ENCODE results near the gene ACR. TPM values are rescaled to one million over a fixed set of nuclear protein-coding genes. Genes with fewer than 3 reads are reported as not detected.

ACR gene
- total RNA-seq, 1 donor, result 1.4 TPM

DNA sequence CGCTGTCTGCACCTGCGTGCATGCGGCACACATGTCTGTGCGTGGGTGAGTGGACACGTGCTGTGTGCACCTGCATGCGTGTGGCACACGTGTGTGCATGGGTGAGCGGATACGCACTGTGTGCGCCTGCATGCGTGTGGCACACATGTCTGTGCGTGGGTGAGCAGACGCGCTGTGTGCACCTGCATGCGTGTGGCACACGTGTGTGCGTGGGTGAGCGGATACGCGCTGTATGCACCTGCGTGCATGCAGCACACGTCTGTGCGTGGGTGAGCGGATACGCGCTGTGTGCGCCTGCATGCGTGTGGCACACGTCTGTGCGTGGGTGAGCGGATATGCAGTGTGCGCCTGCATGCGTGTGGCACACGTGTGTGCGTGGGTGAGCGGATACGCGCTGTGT lies 27.1 kb upstream of the ACR start:
- TF ChIP-seq, protein P1, sequence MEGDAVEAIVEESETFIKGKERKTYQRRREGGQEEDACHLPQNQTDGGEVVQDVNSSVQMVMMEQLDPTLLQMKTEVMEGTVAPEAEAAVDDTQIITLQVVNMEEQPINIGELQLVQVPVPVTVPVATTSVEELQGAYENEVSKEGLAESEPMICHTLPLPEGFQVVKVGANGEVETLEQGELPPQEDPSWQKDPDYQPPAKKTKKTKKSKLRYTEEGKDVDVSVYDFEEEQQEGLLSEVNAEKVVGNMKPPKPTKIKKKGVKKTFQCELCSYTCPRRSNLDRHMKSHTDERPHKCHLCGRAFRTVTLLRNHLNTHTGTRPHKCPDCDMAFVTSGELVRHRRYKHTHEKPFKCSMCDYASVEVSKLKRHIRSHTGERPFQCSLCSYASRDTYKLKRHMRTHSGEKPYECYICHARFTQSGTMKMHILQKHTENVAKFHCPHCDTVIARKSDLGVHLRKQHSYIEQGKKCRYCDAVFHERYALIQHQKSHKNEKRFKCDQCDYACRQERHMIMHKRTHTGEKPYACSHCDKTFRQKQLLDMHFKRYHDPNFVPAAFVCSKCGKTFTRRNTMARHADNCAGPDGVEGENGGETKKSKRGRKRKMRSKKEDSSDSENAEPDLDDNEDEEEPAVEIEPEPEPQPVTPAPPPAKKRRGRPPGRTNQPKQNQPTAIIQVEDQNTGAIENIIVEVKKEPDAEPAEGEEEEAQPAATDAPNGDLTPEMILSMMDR (IDR thresholded peaks at IDR 0.05; ENCODE audit: extremely low read depth, low read depth, low read length), result no peak
- H3K4me2 ChIP-seq (ENCODE audit: insufficient read depth, low read length), result no peak overlapping the region
- no peak overlapping the region for H3K4me3 ChIP-seq (ENCODE audit: insufficient read depth, low read length)
- H3K9me3 ChIP-seq (ENCODE audit: low read depth, low read length), result no peaks in the 10 kb centered on the region
- no peak overlapping the region for H3K27ac ChIP-seq (ENCODE audit: low read depth, low read length)
- H3K79me2 ChIP-seq (ENCODE audit: insufficient read depth, low read length), result no peaks in the 10 kb centered on the region
- H3K36me3 ChIP-seq (ENCODE audit: insufficient read depth, low read length), result no peaks in the 10 kb centered on the region
- H4K20me1 ChIP-seq (ENCODE audit: insufficient read depth, low read length), result no peaks in the 10 kb centered on the region
- H2AFZ ChIP-seq (ENCODE audit: low read length), result no peak overlapping the region
- H3K4me1 ChIP-seq (ENCODE audit: insufficient read depth, low read length), result no peaks in the 10 kb centered on the region
- no peaks in the 10 kb centered on the region for H3K27me3 ChIP-seq (ENCODE audit: insufficient read depth, low read length)
- no peak for DNase-seq (ENCODE audit: insufficient read length, low spot score, missing footprints)

DNA sequence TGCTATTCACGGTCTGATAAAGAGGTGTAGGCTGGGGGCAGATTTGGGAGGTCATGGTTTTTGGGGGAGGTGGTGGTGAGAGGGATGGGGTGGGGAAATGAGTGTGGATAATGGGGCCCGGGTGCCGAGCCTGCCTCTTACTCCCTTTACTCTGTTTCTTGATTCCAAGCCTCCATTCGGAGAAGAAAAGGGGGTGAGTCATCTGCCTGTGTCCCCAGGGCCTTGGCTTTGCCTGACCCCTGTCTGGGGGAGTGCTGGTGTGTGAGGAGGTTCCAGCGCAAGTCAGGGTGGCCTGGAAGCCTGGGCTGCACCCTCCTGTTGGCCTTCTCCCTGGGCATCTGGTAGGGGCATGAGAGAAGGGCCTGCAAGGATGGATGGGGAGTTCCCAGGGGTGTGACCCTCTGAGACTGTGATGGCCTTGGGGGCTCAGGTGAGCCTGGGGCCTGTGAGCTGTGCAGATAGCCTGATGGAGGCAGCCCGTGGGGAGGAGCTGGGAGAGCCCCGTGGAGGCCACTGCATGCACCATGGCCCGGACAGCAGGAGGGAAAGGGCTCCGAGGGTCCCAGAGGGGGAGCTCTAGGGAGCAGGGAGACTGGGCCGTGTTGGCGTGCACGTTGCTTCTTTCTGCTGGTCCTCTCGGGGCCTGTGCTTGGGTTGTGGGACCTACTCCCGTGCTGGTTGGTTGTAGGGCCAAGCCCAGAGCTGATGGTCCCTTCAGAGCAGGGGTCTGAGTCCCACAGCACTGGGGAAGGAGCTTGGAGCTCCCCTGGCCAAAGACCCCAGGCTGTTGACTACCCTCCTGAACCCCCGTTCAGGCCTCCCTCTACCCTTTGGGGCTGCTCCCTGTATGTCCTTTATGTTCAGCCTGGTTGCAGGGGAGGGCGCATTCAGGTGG lies 26.3 kb upstream of the ACR start:
- no peak overlapping the region for H3K4me2 ChIP-seq (ENCODE audit: insufficient read depth, low read length)
- H2AFZ ChIP-seq (ENCODE audit: low read length), result no peak overlapping the region
- H3K4me1 ChIP-seq (ENCODE audit: insufficient read depth, low read length), result no peaks in the 10 kb centered on the region
- no peak overlapping the region for H3K27ac ChIP-seq (ENCODE audit: low read depth, low read length)
- no peaks in the 10 kb centered on the region for H3K9me3 ChIP-seq (ENCODE audit: low read depth, low read length)
- no peaks in the 10 kb centered on the region for H3K79me2 ChIP-seq (ENCODE audit: insufficient read depth, low read length)
- peak; percentile 95 for DNase-seq (ENCODE audit: insufficient read length, low spot score, missing footprints)
- no peaks in the 10 kb centered on the region for H4K20me1 ChIP-seq (ENCODE audit: insufficient read depth, low read length)
- no peaks in the 10 kb centered on the region for H3K36me3 ChIP-seq (ENCODE audit: insufficient read depth, low read length)
- no peak overlapping the region for H3K4me3 ChIP-seq (ENCODE audit: insufficient read depth, low read length)
- no peaks in the 10 kb centered on the region for H3K27me3 ChIP-seq (ENCODE audit: insufficient read depth, low read length)
- TF ChIP-seq, protein P1 (IDR thresholded peaks at IDR 0.05; ENCODE audit: extremely low read depth, low read depth, low read length), result no peak

DNA sequence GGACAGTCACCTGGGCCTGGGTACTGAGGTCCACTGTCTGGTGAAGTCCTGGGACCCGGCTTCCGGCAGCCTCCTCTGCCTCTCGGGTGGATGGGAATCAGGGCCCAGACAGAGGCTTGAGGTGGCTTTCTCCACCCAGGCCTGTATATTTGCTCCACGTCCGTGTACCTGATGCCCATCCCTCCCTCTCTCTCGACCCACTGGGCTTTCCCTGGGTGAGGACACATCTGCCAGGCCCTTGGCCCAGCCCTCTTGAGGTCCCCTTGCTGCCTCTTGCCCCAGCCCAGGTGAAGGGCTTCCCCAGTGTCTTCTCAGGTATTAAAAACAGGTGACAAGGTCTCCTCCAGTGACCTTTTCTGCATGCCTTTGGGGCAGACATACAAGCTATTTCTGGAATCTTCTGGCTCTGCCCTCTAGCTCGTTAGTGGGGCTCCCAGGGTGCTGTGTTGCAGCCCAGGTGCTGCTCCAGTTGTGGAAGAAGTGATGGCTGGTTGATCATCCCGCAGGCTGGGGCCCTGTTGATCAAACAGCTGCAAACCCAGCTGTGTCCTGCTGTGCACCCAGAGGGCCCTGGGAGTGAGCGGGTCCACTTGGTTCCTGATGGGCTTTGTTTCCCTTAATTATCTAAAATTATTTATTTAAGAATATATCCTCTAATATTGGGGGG lies 25.5 kb upstream of the ACR start:
- H4K20me1 ChIP-seq (ENCODE audit: insufficient read depth, low read length), result no peaks in the 10 kb centered on the region
- no peaks in the 10 kb centered on the region for H3K36me3 ChIP-seq (ENCODE audit: insufficient read depth, low read length)
- H3K27me3 ChIP-seq (ENCODE audit: insufficient read depth, low read length), result no peaks in the 10 kb centered on the region
- no peak overlapping the region for H3K4me3 ChIP-seq (ENCODE audit: insufficient read depth, low read length)
- no peak overlapping the region for H3K4me2 ChIP-seq (ENCODE audit: insufficient read depth, low read length)
- H2AFZ ChIP-seq (ENCODE audit: low read length), result no peak overlapping the region
- no peaks in the 10 kb centered on the region for H3K4me1 ChIP-seq (ENCODE audit: insufficient read depth, low read length)
- TF ChIP-seq, protein P1 (IDR thresholded peaks at IDR 0.05; ENCODE audit: extremely low read depth, low read depth, low read length), result no peak
- H3K27ac ChIP-seq (ENCODE audit: low read depth, low read length), result no peak overlapping the region
- no peaks in the 10 kb centered on the region for H3K79me2 ChIP-seq (ENCODE audit: insufficient read depth, low read length)
- H3K9me3 ChIP-seq (ENCODE audit: low read depth, low read length), result no peaks in the 10 kb centered on the region
- DNase-seq (ENCODE audit: insufficient read length, low spot score, missing footprints), result peak; percentile 81

DNA sequence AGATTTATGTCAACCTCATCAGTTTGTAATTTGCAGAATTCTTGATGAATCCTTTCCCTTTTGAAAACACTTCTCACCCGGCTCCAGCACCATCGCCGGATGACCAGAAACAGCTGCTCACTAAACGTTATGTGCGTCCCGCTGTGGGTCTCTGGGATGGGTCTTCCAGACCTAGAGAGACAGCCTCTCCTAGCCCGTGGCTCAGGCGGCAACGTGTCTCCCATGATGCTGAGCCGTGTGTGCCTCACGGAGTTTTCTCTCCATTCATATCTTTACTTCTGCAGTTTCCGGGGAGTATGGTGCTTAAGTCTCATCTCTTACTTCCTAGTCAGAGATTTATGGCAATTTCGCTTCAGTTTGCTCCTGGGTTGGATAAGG lies 25.0 kb upstream of the ACR start:
- Histone ChIP-seq H3K4me1 (ENCODE audit: insufficient read depth, low read length) (no peaks in the 10 kb centered on the region), H4K20me1 (ENCODE audit: insufficient read depth, low read length) (no peaks in the 10 kb centered on the region), H3K9me3 (ENCODE audit: low read depth, low read length) (no peaks in the 10 kb centered on the region), H2AFZ (ENCODE audit: low read length) (no peak overlapping the region), H3K36me3 (ENCODE audit: insufficient read depth, low read length) (no peaks in the 10 kb centered on the region), H3K27ac (ENCODE audit: low read depth, low read length) (no peak overlapping the region), H3K27me3 (ENCODE audit: insufficient read depth, low read length) (no peaks in the 10 kb centered on the region), H3K4me3 (ENCODE audit: insufficient read depth, low read length) (no peak overlapping the region), H3K79me2 (ENCODE audit: insufficient read depth, low read length) (no peaks in the 10 kb centered on the region), H3K4me2 (ENCODE audit: insufficient read depth, low read length) (no peak overlapping the region)
- TF ChIP-seq, protein P1 (IDR thresholded peaks at IDR 0.05; ENCODE audit: extremely low read depth, low read depth, low read length), result no peak
- peak; percentile 82 for DNase-seq (ENCODE audit: insufficient read length, low spot score, missing footprints)
